Activated CD4-positive, alpha-beta T cell treated with anti-CD3 and anti-CD28 coated beads, Interleukin-2, amount 10 ng/mL, durations not matched to agents 24 days and 14 days (primary cell): ENCODE results near the gene PIK3R1. TPM values are rescaled to one million over a fixed set of nuclear protein-coding genes. Genes with fewer than 3 reads are reported as not detected.

ENCODE experiments used
- DNase-seq: peaks from one replicate; pipeline ENCODE4 v3.0.0; 2022
- H3K27ac Mint-ChIP-seq: one replicate; pipeline ENCODE4 v1.8.0; 2022; ENCODE audit warnings: mild to moderate bottlenecking, mixed read lengths
- H3K27me3 Mint-ChIP-seq: one replicate; pipeline ENCODE4 v1.8.0; 2022; ENCODE audit warnings: mixed read lengths
- H3K36me3 Mint-ChIP-seq: one replicate; pipeline ENCODE4 v1.8.0; 2022; ENCODE audit warnings: low read depth, mild to moderate bottlenecking, mixed read lengths
- H3K4me1 Mint-ChIP-seq: one replicate; pipeline ENCODE4 v1.8.0; 2021; ENCODE audit warnings: mixed read lengths
- H3K4me3 Mint-ChIP-seq: one replicate; pipeline ENCODE4 v1.8.0; 2022; ENCODE audit warnings: mild to moderate bottlenecking, moderate library complexity, mixed read lengths
- H3K9me3 Mint-ChIP-seq: one replicate; pipeline ENCODE4 v1.8.0; 2021; ENCODE audit warnings: mixed read lengths
- intact Hi-C: fragments of 100-400 bp; cut with micrococcal nuclease; formaldehyde crosslinking; loops from one replicate; pipeline ENCODE4 v1.15.1; 2023
- total RNA-seq: library from RNA; stranded (reverse); gene quantifications from 2 replicates; pipeline ENCODE4 v1.2.3, GENCODE V29; 2022

Gene PIK3R1
- total RNA-seq, 1 donor from 2014 or later: 38.6 TPM

DNA sequence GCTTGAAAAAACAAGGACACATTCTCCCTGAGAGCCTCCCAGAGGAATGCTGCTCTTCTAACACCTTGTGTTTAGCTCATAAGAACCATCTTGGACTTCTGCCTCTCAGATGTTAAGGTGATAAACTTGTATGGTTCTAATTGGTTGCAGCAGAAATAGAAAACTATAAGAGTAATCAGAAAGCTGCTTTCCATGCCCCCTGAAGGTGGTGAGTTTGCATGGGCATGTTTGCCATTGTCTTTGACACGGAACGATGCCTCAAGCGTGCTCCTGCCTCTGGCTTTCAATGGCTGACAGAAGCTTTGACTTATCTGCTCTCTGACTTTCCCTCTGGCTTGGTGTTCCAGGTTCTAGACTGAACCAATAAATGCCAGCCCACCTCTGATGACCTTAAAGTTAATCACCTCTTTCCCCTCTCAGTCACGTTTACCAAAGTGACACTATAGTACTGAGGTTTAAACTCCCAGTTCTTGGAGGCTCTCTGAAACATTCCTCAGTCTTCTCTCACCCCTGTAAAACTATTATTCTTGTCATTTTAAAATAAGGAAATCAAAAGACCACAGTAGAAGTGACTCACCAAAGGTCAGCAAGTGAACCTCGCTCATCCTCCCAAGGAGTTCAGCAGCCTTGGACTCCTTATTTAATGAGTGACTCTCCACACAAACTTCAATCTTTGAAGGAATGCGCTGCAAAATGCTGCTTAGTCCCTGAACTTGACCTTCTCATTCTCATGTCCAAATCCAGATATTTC lies 103.6 kb downstream of the PIK3R1 start:
- Mint-ChIP-seq H3K27ac (no peak overlapping the region), H3K4me3 (no peak overlapping the region), H3K27me3 (peaks cover 29% of the 10 kb centered on the region), H3K36me3 (no peaks in the 10 kb centered on the region), H3K9me3 (no peaks in the 10 kb centered on the region), H3K4me1 (peaks cover 14% of the 10 kb centered on the region)
- intact Hi-C loops: no loop called here
- no peak for DNase-seq

DNA sequence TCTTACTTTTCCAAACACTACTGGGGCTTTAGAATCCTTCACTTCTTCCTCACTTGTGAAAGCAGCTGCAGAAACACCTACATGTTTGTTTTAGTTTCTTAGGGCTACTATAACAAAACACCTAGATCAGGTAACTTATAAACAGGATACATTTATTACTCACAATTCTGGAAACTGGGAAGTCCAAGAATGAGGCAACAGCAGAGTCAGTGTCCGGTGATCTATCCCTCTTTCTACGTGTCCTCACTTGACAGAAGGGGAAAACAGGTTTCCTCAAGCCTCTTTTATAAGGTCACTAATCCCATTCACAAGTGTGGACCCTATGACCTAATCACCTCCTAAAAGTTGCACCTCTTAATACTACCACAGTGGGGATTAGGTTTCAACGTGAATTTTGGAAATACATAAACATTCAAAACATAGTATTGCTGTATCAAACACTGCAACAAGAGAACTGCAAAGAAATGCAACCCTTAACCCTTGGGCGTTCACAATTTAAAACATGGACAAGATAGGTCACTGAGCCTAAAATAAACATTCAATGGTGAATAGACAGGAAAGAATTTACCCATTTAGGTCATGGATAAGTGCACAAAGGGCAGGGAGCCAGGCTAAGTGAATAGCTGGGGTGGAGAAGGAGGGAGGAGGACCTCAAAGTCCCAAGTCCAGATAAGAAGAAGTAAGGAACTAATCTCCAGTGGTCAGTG lies 104.3 kb downstream of the PIK3R1 start:
- H3K4me3 Mint-ChIP-seq: no peak overlapping the region
- H3K27me3 Mint-ChIP-seq: peaks cover 31% of the 10 kb centered on the region
- H3K4me1 Mint-ChIP-seq: peaks cover 14% of the 10 kb centered on the region
- no peak for DNase-seq
- no peaks in the 10 kb centered on the region for H3K36me3 Mint-ChIP-seq
- no peaks in the 10 kb centered on the region for H3K9me3 Mint-ChIP-seq
- intact Hi-C loops: no loop called here
- no peak overlapping the region for H3K27ac Mint-ChIP-seq

DNA sequence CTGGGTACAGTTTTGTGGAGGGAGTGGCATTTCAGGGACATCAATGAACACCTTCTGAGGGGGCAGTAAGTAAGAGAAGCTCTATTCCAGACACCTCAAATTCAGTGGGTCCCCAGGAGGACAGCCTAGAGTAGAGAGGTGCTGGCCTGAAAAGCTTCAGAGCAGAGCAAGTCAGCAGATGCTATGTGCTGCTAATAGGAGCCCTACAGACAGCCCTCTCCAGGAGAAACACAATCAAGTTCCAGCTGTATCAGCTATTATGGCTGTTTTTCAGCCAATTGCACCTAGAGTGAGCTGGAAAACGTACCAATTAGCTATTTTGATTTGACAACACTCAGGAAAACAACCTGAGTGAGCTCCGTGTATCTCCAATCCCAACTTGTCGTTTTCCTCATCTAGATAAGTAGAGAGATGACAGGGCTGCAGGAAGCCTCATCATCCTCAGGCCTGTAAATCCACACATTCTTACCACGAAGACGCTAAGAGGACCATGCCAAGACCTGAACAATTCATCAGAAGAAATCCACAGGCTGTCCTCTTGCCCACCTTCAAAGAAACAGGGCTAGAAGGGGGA lies 104.9 kb downstream of the PIK3R1 start:
- H3K36me3 Mint-ChIP-seq: peaks cover 2% of the 10 kb centered on the region
- no peak overlapping the region for H3K4me3 Mint-ChIP-seq
- H3K4me1 Mint-ChIP-seq: peaks cover 12% of the 10 kb centered on the region
- peaks cover 37% of the 10 kb centered on the region for H3K27me3 Mint-ChIP-seq
- no peak overlapping the region for H3K27ac Mint-ChIP-seq
- H3K9me3 Mint-ChIP-seq: no peaks in the 10 kb centered on the region
- intact Hi-C loops: no loop called here
- no peak for DNase-seq

DNA sequence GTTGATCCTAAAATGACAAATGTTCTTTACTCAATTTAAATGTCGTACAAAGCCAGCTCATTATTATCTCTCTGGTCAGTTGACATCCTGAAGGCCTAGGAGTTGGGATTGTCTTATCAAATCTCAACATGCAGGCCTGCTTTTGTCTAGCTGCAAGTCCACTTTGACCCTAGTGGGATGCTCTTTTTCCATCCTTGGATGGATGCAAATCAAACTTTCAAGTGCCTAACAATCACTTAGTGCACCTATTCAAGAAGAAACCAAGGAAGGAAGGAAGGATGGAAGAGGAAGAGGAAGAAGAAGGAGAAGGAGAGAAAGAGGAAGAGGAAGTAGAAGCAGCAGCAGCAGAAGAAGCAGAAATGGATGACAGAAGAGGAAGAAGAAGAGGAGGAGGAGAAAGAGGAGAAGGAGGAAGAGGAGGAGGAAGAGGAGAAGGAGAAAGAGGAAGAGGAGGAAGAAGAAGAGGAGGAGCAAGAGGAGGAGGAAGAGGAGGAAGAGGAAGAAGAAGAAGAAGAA lies 109.6 kb downstream of the PIK3R1 start:
- DNase-seq: no peak
- intact Hi-C loops: no loop called here
- Mint-ChIP-seq H3K27me3 (peaks cover 44% of the 10 kb centered on the region), H3K4me3 (no peak overlapping the region), H3K27ac (no peak overlapping the region), H3K4me1 (peaks cover 2% of the 10 kb centered on the region), H3K9me3 (no peaks in the 10 kb centered on the region), H3K36me3 (peaks cover 2% of the 10 kb centered on the region)

DNA sequence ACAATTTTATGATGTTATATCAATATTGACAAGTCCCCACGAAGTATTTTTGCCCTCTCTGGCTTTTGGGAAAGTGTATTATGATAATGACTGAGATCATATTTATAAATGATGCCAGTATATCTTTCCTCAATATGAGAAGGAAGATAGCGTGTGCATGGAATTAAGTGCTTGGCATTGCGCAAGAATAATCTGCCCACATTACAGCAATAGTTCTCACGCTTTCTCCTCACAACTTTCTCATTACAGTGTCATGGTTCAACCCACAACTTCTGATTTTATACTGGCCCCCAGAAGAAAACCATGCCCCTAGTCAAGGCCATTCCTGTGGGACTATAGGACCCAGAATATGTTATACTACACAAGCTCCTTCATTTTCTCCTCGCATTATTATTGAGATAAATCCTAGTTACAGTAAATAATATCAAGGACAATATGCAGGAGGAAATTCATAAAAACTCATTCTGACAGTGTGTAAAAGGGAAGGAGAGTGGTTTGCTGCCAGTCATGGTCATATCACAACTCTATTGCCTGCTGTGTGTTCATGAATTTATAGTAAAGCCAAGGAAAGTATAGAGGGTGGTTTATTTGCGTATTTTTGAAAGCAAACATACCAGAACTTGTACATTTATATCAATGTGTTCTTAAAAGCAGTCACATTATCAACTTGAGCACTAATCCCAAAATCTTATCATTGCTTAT lies 114.1 kb downstream of the PIK3R1 start:
- Mint-ChIP-seq H3K36me3 (peaks cover 2% of the 10 kb centered on the region), H3K27ac (no peak overlapping the region), H3K9me3 (no peaks in the 10 kb centered on the region), H3K4me1 (peaks cover 4% of the 10 kb centered on the region), H3K27me3 (peaks cover 36% of the 10 kb centered on the region), H3K4me3 (no peak overlapping the region)
- intact Hi-C loops: no loop called here
- DNase-seq: no peak

DNA sequence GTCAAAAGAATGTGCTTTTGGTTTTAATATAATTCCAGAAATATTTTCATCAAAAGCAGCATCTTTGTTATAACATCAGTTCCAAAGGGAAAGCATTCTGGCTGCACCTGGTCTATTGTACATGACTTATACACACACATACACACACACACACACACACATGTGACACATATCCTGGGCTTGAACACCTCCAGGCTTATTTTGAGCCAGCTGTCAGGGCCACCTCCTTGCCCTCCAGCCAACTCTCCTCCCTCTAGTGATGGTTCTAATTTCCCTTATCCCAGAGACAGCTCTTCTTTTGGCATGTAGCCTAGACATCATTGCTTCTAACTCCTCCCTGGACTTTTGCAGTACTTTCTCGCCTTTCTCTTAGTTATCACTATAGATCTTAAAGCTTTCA lies 115.0 kb downstream of the PIK3R1 start:
- Mint-ChIP-seq H3K27me3 (peaks cover 31% of the 10 kb centered on the region), H3K36me3 (no peaks in the 10 kb centered on the region), H3K9me3 (peaks cover 2% of the 10 kb centered on the region), H3K4me1 (peaks cover 2% of the 10 kb centered on the region), H3K27ac (no peak overlapping the region), H3K4me3 (no peak overlapping the region)
- no peak for DNase-seq
- intact Hi-C loops: no loop called here

DNA sequence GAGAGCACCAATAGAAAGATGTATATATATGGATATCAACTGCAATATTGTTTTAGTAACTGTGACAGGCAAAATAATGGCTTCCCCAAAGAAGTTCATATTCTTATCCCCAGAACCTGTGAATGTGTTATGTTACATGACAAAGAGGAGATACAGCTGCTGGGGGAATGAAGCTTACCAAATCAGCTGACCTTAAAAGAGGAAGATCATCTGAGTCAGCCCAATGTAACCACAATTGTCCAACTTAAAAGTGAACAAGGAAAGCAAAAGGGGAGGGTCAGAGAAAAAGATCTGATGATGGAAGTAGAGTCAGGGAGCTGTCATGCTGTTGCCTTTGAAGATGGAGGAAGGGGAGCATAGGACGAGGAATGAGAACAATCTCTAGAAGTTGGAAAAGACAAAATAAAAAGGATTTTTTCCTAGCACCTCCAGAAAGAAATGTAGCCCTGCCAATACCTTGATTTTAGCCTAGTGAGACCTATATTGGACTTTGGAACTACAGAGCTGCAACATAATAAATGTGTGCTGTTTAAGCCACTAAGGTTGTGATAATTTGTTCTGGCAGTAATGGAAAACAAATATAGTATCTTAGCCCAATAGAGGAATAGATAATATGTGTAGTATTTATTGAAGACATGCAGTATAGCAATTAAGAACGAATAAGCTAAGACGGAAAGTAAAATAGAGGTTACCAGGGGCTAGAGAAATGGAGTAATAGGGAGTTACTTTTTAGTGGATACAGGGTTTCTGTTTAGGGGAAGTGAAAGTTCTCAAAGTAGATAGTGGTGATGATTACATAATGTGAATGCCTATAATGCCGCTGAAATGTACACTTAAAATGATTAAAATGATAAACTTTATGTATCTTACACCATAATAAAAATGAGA lies 115.9 kb downstream of the PIK3R1 start:
- Mint-ChIP-seq H3K27ac (no peak overlapping the region), H3K27me3 (peaks cover 30% of the 10 kb centered on the region), H3K4me1 (peaks cover 2% of the 10 kb centered on the region), H3K9me3 (peaks cover 5% of the 10 kb centered on the region), H3K36me3 (no peaks in the 10 kb centered on the region), H3K4me3 (no peak overlapping the region)
- no peak for DNase-seq
- intact Hi-C loops: no loop called here

DNA sequence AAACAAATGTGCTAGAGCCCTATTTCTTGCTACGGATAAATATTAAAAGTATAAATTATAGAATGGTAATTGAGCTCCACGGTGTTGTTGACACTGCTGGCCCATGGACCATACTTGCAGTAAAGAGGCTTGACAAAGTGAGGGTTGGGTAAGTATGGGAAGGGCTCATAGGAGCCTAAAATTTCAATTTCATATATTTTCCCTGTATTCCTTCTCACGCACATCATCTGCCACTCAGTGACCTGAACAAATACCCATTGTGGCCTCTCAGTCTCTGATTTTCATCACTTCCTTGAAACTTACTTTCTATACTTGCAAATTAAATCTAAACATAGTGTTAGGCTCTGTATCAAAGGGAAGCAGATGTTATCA lies 116.5 kb downstream of the PIK3R1 start:
- Mint-ChIP-seq H3K4me1 (peaks cover 2% of the 10 kb centered on the region), H3K27ac (no peak overlapping the region), H3K4me3 (no peak overlapping the region), H3K9me3 (peaks cover 5% of the 10 kb centered on the region), H3K36me3 (no peaks in the 10 kb centered on the region), H3K27me3 (peaks cover 25% of the 10 kb centered on the region)
- DNase-seq: no peak
- intact Hi-C loops: no loop called here

DNA sequence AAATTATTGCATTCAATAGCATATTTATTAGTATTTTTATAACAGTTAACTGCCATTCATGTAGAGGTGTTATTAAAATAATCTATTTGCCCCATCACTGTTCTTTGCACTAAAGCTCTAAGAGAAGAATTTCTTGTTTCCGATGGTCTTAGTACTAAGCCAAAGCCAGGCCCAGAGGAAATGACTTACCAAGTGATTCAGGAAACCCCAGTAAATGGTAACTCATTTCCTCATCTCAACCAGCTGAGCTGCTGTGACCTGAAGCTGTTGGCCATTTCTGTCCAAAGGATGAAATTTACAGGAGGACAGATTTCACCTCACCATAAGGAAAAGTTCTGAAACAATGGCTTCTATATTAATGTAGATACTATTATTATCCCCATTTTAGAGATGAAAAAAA lies 117.0 kb downstream of the PIK3R1 start:
- Mint-ChIP-seq H3K9me3 (peaks cover 5% of the 10 kb centered on the region), H3K4me1 (peaks cover 2% of the 10 kb centered on the region), H3K4me3 (no peak overlapping the region), H3K27me3 (peaks cover 24% of the 10 kb centered on the region), H3K27ac (no peak overlapping the region), H3K36me3 (no peaks in the 10 kb centered on the region)
- intact Hi-C loops: no loop called here
- no peak for DNase-seq

DNA sequence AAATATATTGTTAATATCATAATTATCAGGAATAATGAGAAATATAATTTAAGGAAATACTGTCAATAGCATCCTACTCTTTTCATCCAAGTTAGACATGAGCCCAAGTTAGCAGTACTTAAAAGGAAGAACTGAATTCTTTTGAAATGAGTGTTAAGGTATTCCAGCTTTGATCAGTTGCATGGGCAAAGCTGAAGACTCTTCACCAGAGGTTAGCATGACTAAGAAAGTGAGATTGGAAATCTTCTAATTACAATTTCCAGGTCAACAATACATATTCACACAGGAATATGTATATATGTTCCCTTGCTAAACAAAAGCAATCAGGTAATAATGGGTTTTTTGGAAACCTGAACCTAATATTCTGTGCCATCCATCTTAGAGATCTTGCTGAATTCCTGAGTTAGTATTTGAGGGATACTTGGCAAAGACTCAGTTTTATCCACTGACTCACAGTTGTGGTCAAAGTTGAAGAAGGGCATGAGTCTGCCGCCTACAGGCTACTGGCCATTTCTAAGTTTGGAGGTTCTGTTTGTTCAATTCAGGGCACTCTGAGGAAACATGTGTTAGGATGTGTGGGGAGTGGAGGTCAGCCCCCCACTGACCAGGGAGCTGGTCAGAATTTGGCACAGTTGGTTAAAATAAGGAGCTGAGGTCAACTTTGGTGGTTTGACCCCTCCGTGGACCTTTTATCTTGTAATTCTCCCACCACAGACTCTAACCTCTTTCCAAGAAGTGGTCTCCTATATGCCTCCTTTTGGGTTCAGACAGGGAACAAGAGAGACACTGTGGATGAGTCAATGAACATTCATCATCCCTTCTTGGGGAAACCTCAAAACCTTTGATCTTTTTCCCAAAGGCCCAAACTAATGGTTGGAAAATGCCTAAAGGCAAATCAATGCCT lies 118.3 kb downstream of the PIK3R1 start:
- Mint-ChIP-seq H3K36me3 (no peaks in the 10 kb centered on the region), H3K9me3 (peaks cover 5% of the 10 kb centered on the region), H3K4me3 (no peak overlapping the region), H3K27ac (no peak overlapping the region), H3K4me1 (peaks cover 2% of the 10 kb centered on the region), H3K27me3 (peaks cover 15% of the 10 kb centered on the region)
- intact Hi-C loops: no loop called here
- no peak for DNase-seq

DNA sequence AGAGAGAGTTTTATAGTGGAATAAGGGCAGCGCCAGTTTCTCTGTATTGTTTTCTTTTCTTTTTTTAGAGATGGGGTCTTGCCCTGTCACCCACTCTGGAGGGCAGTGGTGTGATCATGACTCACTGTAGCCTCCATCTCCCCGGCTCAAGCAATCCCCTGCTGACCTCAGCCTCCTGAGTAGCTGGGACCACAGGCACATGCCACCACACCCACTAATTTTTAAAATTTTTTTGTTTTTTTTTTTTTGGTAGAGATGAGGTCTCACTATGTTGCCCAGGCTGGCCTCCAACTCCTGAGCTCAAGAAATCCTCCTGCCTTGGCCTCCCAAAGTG lies 119.0 kb downstream of the PIK3R1 start:
- H3K27ac Mint-ChIP-seq: no peak overlapping the region
- H3K4me3 Mint-ChIP-seq: no peak overlapping the region
- no peak for DNase-seq
- H3K4me1 Mint-ChIP-seq: peaks cover 2% of the 10 kb centered on the region
- intact Hi-C loops: no loop called here
- H3K9me3 Mint-ChIP-seq: peaks cover 8% of the 10 kb centered on the region
- H3K27me3 Mint-ChIP-seq: peaks cover 19% of the 10 kb centered on the region
- H3K36me3 Mint-ChIP-seq: no peaks in the 10 kb centered on the region

DNA sequence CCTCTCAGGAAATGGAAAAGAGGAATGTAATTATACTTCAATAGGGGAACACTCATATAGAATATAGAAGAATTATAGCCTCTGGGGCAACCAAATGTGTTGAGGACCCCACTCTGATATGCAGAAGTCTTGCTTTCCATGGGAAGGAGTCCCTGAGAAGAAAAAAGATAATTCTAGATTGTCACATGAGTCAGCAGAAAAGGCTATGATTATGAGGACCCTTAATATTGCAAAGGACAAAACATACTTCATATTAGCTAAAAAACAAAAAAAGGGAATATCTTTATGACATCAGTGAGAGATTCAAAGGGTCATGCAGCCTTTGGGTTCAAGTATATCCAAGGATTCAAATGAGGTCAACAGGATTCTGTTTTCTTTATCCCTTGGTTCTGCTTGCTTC lies 119.5 kb downstream of the PIK3R1 start:
- H3K27me3 Mint-ChIP-seq: peaks cover 16% of the 10 kb centered on the region
- H3K36me3 Mint-ChIP-seq: no peaks in the 10 kb centered on the region
- H3K9me3 Mint-ChIP-seq: peaks cover 8% of the 10 kb centered on the region
- DNase-seq: no peak
- no peak overlapping the region for H3K4me3 Mint-ChIP-seq
- H3K4me1 Mint-ChIP-seq: peaks cover 2% of the 10 kb centered on the region
- H3K27ac Mint-ChIP-seq: no peak overlapping the region
- intact Hi-C loops: no loop called here
